Prostate gland (tissue), 2 donors: ENCODE data around the gene C5orf63. TPM values are rescaled to one million over a fixed set of nuclear protein-coding genes. Genes with fewer than 3 reads are reported as not detected.
A peak's percentile ranks its signal among the peaks of the same experiment; 100 is the strongest.

Experiments used
- DNase-seq: peaks from one replicate; pipeline ENCODE4 v3.0.0-alpha.2; 2019; ENCODE audit warnings: low spot score
- H3K27ac ChIP-seq, 2 donors: fragments of 200-600 bp; sonication (generic); 2 replicates each; pipeline ENCODE4 v1.5.1; 2017 to 2019
- H3K27me3 ChIP-seq: fragments of 200-600 bp; sonication (generic); replicated peaks from 2 replicates; pipeline ENCODE4 v1.5.1; 2019; ENCODE audit not compliant: insufficient read depth
- H3K36me3 ChIP-seq, 2 donors: fragments of 200-600 bp; sonication (generic); 1 replicate in 1 of 2; 2 replicates in 1 of 2; pipeline versions ENCODE4 v1.5.1 to v1.8.1; 2017 to 2019
- H3K4me1 ChIP-seq: fragments of 200-600 bp; sonication (generic); replicated peaks from 2 replicates; pipeline ENCODE4 v1.5.1; 2019
- H3K4me3 ChIP-seq, 2 donors: fragments of 200-600 bp; sonication (generic); 2 replicates each; pipeline ENCODE4 v1.5.1; 2017 to 2019
- H3K9me3 ChIP-seq: fragments of 200-600 bp; sonication (generic); 2 replicates; pipeline ENCODE4 v1.5.1; 2017
- POLR2A ChIP-seq: fragments of 450-650 bp; IDR thresholded peaks from one replicate; pipeline ENCODE4 v1.6.1; 2016; ENCODE audit warnings: antibody characterized with exemption, mild to moderate bottlenecking
- POLR2AphosphoS5 ChIP-seq: sonication (generic); formaldehyde crosslinking; IDR thresholded peaks from one replicate; pipeline ENCODE4 v1.6.1; 2017; ENCODE audit warnings: antibody characterized with exemption
- WGBS: methylation state at CpG from one replicate; pipeline ENCODE4 v1.1.5; 2018; 5-methylcytosine and 5-hydroxymethylcytosine counted together
- intact Hi-C: fragments of 100-400 bp; cut with DNase I; formaldehyde crosslinking; loops from one replicate; pipeline ENCODE4 v1.14.2; 2022
- total RNA-seq, 2 donors: library from RNA; depleted of rRNA; stranded (reverse); fragments of >200 nt; gene quantifications; one replicate each; pipeline ENCODE4 v1.1.0, GENCODE V29; 2016
- TF ChIP-seq, protein P1 (sequence below), 4 experiments: fragments of 200-600 bp in 2 of 4; fragments of 450-650 bp in 2 of 4; sonication (generic) in 2 of 4; IDR thresholded peaks; 1 replicate in 3 of 4; 2 replicates in 1 of 4; pipeline ENCODE4 v1.5.1; 2016 to 2019; ENCODE audit warnings: antibody characterized with exemption in 4 of 4, mild to moderate bottlenecking in 2 of 4, moderate library complexity in 2 of 4

Gene C5orf63
- total RNA-seq, 2 donors from 2014 or later = 1.5 to 14.9 TPM

- no peak for DNase-seq
- Histone ChIP-seq H3K27ac (no peak overlapping the region), H3K9me3 (no peaks in the 10 kb centered on the region), H3K36me3 (no peaks in the 10 kb centered on the region), H3K4me3 (no peak overlapping the region), H3K27me3 (no peaks in the 10 kb centered on the region), H3K4me1 (no peaks in the 10 kb centered on the region)
- TF ChIP-seq, protein P1, sequence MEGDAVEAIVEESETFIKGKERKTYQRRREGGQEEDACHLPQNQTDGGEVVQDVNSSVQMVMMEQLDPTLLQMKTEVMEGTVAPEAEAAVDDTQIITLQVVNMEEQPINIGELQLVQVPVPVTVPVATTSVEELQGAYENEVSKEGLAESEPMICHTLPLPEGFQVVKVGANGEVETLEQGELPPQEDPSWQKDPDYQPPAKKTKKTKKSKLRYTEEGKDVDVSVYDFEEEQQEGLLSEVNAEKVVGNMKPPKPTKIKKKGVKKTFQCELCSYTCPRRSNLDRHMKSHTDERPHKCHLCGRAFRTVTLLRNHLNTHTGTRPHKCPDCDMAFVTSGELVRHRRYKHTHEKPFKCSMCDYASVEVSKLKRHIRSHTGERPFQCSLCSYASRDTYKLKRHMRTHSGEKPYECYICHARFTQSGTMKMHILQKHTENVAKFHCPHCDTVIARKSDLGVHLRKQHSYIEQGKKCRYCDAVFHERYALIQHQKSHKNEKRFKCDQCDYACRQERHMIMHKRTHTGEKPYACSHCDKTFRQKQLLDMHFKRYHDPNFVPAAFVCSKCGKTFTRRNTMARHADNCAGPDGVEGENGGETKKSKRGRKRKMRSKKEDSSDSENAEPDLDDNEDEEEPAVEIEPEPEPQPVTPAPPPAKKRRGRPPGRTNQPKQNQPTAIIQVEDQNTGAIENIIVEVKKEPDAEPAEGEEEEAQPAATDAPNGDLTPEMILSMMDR (IDR thresholded peaks at IDR 0.05) = no peak
- TF ChIP-seq POLR2AphosphoS5 = no peak
- TF ChIP-seq POLR2A = no peak
- WGBS = 88% methylated on average over 1 of the region's 1 CpG
- intact Hi-C loops = no loop called here
Observed at GRCh38 chr5:127051591-127051990, 21.7 kb downstream of the C5orf63 start.

DNA sequence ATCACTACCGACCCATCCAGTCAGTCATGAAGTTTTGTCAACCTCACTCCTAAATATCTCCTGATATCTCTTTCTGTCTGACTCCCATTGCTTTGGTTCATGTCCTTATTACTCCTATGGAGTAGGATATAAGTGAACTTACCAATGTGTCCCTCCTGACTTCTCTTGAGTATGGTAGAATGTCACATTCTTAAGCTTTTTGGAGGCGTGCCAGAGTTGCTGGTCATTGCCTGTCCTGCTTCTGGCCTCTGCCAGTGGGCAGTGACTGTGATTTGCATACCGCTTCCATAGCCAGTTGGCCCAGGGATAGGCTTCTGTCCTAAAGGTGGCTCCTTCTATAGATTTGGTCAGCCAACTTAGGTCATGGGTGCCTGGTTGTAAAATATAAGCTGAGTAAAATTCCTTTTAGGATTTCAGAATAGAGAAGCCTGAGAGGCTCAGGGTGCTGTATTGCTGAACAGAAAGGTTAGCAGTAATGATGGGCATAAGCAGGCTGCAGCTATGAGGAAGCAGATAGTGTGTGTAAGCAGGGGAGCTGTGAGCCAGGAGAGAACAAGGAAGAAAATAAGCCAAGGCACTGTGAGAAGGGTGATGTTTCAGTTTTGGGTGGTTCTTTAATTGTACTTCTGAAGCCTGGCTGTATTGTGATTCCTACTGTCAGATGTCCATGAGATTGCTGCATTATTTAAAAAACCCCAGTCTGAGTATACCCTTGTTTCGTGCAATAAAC is 26.8 kb downstream of the C5orf63 start:
- Histone ChIP-seq H3K27me3 (no peaks in the 10 kb centered on the region), H3K27ac (no peak overlapping the region), H3K4me1 (no peaks in the 10 kb centered on the region), H3K4me3 (no peak overlapping the region), H3K9me3 (no peaks in the 10 kb centered on the region), H3K36me3 (no peaks in the 10 kb centered on the region)
- no peak for DNase-seq
- intact Hi-C loops = no loop called here
- TF ChIP-seq, protein P1 (IDR thresholded peaks at IDR 0.05) = no peak
- TF ChIP-seq POLR2A = no peak
- no peak for TF ChIP-seq POLR2AphosphoS5
- 89% methylated on average over 4 of the region's 4 CpGs for WGBS

GRCh38 chr5:127042593-127042992 is 30.7 kb downstream of the C5orf63 start:
- H3K27ac ChIP-seq = no peak overlapping the region
- 91% methylated on average over 2 of the region's 2 CpGs for WGBS
- H3K36me3 ChIP-seq = no peaks in the 10 kb centered on the region

GRCh38 chr5:127041571-127041970 is 31.7 kb downstream of the C5orf63 start:
- Histone ChIP-seq H3K4me3 (no peak overlapping the region), H3K36me3 (no peaks in the 10 kb centered on the region), H3K4me1 (no peaks in the 10 kb centered on the region), H3K9me3 (no peaks in the 10 kb centered on the region), H3K27ac (peak overlapping the region in 1 of 2 donors; percentile 48), H3K27me3 (no peaks in the 10 kb centered on the region)
- TF ChIP-seq POLR2AphosphoS5 (no peak), POLR2A (no peak)
- TF ChIP-seq, protein P1 (IDR thresholded peaks at IDR 0.05) = no peak
- DNase-seq = no peak
- intact Hi-C loops = no loop called here
- 73% methylated on average over 3 of the region's 3 CpGs for WGBS

More at GRCh38 chr5:127042593-127042992, 30.7 kb downstream of the C5orf63 start:
- no peak for DNase-seq
- no peaks in the 10 kb centered on the region for H3K27me3 ChIP-seq
- intact Hi-C loops = no loop called here
- no peaks in the 10 kb centered on the region for H3K9me3 ChIP-seq
- H3K4me1 ChIP-seq = no peaks in the 10 kb centered on the region
- TF ChIP-seq, protein P1 (IDR thresholded peaks at IDR 0.05) = no peak
- TF ChIP-seq POLR2A = no peak
- no peak for TF ChIP-seq POLR2AphosphoS5
- no peak overlapping the region for H3K4me3 ChIP-seq
